ENCODE measurements around the gene LSP1.

DNA sequence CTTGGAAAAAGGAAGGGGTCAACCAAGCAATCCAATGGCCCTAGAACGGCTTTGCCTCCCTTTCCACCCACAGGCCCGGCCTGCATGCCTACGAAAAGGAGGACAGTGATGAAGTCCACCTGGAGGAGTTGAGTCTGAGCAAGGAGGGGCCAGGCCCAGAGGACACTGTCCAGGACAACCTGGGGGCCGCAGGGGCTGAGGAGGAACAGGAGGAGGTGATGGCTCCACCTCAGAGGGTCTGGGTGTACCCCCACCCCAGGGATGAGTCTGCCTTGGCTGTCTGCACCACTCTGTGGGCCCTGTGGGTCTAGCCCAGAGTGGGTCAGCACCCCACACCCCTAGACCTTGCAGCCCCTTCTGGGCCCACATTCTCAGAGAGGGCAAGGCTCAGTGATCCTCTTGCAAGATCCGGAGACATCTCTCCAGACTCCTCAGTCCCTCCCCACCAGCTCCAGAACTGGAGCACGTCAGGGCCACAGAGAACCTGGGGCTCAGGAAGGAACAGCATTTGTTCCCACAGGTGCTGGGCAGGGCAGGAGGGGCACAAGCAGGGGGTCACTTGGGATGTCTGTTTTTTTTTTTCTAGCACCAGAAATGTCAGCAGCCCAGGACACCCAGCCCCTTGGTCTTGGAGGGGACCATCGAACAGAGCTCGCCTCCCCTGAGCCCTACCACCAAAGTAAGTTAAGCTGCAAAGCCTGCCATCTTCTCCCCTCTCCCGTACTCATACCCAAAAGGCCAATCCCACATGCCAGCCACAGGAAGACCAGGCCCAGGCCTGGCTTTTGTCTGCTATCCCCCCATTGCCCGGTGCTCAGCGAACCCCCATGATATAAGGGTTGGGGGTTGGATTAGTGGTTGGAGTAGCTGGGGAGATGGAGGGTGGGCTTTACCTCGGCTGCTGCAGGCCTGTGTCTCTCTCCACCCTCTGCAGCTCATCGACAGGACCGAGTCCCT is 30.7 kb downstream of the LSP1 start:
- TF ChIP-seq HNRNPK (IDR thresholded peaks at IDR 0.05; ENCODE audit: low read depth, low read length, poor library complexity, severe bottlenecking) (no peak), USF2 (IDR thresholded peaks at IDR 0.05; ENCODE audit: low read depth, low read length) (no peak), USF2 (CRISPR knock-in tag; IDR thresholded peaks at IDR 0.05; ENCODE audit: borderline replicate concordance) (no peak), DPF2 (CRISPR knock-in tag; IDR thresholded peaks at IDR 0.05; ENCODE audit: borderline replicate concordance, low read depth) (no peak), POGZ (CRISPR knock-in tag; IDR thresholded peaks at IDR 0.05) (no peak)
- TF ChIP-seq, protein P1, sequence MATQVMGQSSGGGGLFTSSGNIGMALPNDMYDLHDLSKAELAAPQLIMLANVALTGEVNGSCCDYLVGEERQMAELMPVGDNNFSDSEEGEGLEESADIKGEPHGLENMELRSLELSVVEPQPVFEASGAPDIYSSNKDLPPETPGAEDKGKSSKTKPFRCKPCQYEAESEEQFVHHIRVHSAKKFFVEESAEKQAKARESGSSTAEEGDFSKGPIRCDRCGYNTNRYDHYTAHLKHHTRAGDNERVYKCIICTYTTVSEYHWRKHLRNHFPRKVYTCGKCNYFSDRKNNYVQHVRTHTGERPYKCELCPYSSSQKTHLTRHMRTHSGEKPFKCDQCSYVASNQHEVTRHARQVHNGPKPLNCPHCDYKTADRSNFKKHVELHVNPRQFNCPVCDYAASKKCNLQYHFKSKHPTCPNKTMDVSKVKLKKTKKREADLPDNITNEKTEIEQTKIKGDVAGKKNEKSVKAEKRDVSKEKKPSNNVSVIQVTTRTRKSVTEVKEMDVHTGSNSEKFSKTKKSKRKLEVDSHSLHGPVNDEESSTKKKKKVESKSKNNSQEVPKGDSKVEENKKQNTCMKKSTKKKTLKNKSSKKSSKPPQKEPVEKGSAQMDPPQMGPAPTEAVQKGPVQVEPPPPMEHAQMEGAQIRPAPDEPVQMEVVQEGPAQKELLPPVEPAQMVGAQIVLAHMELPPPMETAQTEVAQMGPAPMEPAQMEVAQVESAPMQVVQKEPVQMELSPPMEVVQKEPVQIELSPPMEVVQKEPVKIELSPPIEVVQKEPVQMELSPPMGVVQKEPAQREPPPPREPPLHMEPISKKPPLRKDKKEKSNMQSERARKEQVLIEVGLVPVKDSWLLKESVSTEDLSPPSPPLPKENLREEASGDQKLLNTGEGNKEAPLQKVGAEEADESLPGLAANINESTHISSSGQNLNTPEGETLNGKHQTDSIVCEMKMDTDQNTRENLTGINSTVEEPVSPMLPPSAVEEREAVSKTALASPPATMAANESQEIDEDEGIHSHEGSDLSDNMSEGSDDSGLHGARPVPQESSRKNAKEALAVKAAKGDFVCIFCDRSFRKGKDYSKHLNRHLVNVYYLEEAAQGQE (IDR thresholded peaks at IDR 0.05; ENCODE audit: borderline replicate concordance in 1 of 2, low read depth in 1 of 2, low read length in 2 of 2): no peak

All from HepG2 (cell line).